Neural cell (in vitro differentiated cells): Measurements from ENCODE around the gene MYOZ1. TPM values are rescaled to one million over a fixed set of nuclear protein-coding genes. Genes with fewer than 3 reads are reported as not detected.

Source experiments
- H2AFZ ChIP-seq: fragments of 200-600, 300-800 bp; sonication (generic), shearing (Covaris generic); 2 replicates; pipeline ENCODE4 v1.6.0; 2014; ENCODE audit warnings: low read depth, mild to moderate bottlenecking, antibody characterized with exemption, low read length, moderate library complexity
- H3F3A ChIP-seq: fragments of 200-600 bp; shearing (Covaris generic); 2 replicates; pipeline ENCODE4 v1.6.1; 2016; ENCODE audit warnings: mild to moderate bottlenecking, moderate library complexity, mixed read lengths, antibody characterized with exemption, low read length; ENCODE audit not compliant: insufficient read depth, poor library complexity, severe bottlenecking
- H3K27ac ChIP-seq: fragments of 200-600, 300-800 bp; sonication (generic), shearing (Covaris generic); 2 replicates; pipeline ENCODE4 v1.5.1; 2014; ENCODE audit warnings: mild to moderate bottlenecking, low read length, moderate library complexity
- H3K27me3 ChIP-seq: fragments of 300-800, 200-600 bp; sonication (generic), shearing (Covaris generic); 2 replicates; pipeline ENCODE4 v1.6.0; 2014; ENCODE audit warnings: mild to moderate bottlenecking, low read depth, low read length, moderate library complexity; ENCODE audit not compliant: insufficient read depth
- H3K36me3 ChIP-seq: fragments of 300-800, 200-600 bp; sonication (generic), shearing (Covaris generic); 2 replicates; pipeline ENCODE4 v1.5.1; 2014; ENCODE audit warnings: mild to moderate bottlenecking, antibody characterized with exemption, low read length, moderate library complexity; ENCODE audit not compliant: insufficient read depth
- H3K4me2 ChIP-seq: fragments of 300-800, 200-600 bp; sonication (generic), shearing (Covaris generic); 2 replicates; pipeline ENCODE4 v1.6.0; 2014; ENCODE audit warnings: mild to moderate bottlenecking, low read length
- H3K4me3 ChIP-seq: fragments of 300-800, 200-600 bp; sonication (generic), shearing (Covaris generic); 2 replicates; pipeline ENCODE4 v1.5.1; 2014; ENCODE audit warnings: mild to moderate bottlenecking, low read length, moderate library complexity
- H3K79me2 ChIP-seq: fragments of 200-600 bp; shearing (Covaris generic); replicated peaks from 2 replicates; pipeline ENCODE4 v1.6.0; 2014; ENCODE audit warnings: mild to moderate bottlenecking, low read length, moderate library complexity; ENCODE audit not compliant: insufficient read depth
- H3K9ac ChIP-seq: fragments of 300-800, 200-600 bp; sonication (generic), shearing (Covaris generic); 2 replicates; pipeline ENCODE4 v1.6.1; 2016; ENCODE audit warnings: mild to moderate bottlenecking, low read length, mixed read lengths
- H3K9me2 ChIP-seq: fragments of 200-600 bp; shearing (Covaris generic); 2 replicates; pipeline ENCODE4 v1.6.1; 2016; ENCODE audit warnings: mild to moderate bottlenecking, low read length, mixed read lengths; ENCODE audit not compliant: insufficient read depth
- H3K9me3 ChIP-seq: fragments of 200-600, 300-800 bp; sonication (generic), shearing (Covaris generic); 2 replicates; pipeline ENCODE4 v1.6.1; 2016; ENCODE audit warnings: mild to moderate bottlenecking, mixed run types, low read length, moderate library complexity, mixed read lengths
- H4K20me1 ChIP-seq: fragments of 200-600 bp; shearing (Covaris generic); 2 replicates; pipeline ENCODE4 v1.6.1; 2016; ENCODE audit warnings: mild to moderate bottlenecking, mixed run types; ENCODE audit not compliant: insufficient read depth
- EP300 ChIP-seq: fragments of 450-650 bp; conservative IDR thresholded peaks from 2 replicates; pipeline ENCODE4 v1.6.1; 2014; ENCODE audit warnings: antibody characterized with exemption, mild to moderate bottlenecking, moderate library complexity; ENCODE audit not compliant: poor library complexity, severe bottlenecking
- EZH2 ChIP-seq: fragments of 200-600, 300-800 bp; shearing (Covaris generic), sonication (generic); IDR thresholded peaks from 2 replicates; pipeline ENCODE4 v1.6.1; 2014; ENCODE audit warnings: antibody characterized with exemption, low read length, borderline replicate concordance, mild to moderate bottlenecking; ENCODE audit not compliant: insufficient read depth, poor library complexity, severe bottlenecking
- MXI1 ChIP-seq: fragments of 450-650 bp; conservative IDR thresholded peaks from 2 replicates; pipeline ENCODE4 v1.6.1; 2014; ENCODE audit warnings: antibody characterized with exemption, mild to moderate bottlenecking; ENCODE audit not compliant: poor library complexity, severe bottlenecking
- POLR2AphosphoS5 ChIP-seq: IDR thresholded peaks from 2 replicates; pipeline ENCODE4 v1.6.1; 2012
- RAD21 ChIP-seq: fragments of 450-650 bp; conservative IDR thresholded peaks from 2 replicates; pipeline ENCODE4 v1.6.1; 2014; ENCODE audit warnings: antibody characterized with exemption, mild to moderate bottlenecking, moderate library complexity
- SMC3 ChIP-seq: fragments of 450-650 bp; conservative IDR thresholded peaks from 2 replicates; pipeline ENCODE4 v1.6.1; 2014; ENCODE audit warnings: antibody characterized with exemption, mild to moderate bottlenecking, moderate library complexity; ENCODE audit not compliant: poor library complexity
- TAF1 ChIP-seq: IDR thresholded peaks from 2 replicates; pipeline ENCODE4 v1.6.1; 2012; ENCODE audit warnings: low read depth
- polyA plus RNA-seq: library from polyadenylated mRNA; depleted of rRNA; stranded (reverse); fragments of >200 nt; gene quantifications from 2 replicates; pipeline ENCODE4 v1.2.3, GENCODE V29; 2014
- TF ChIP-seq, protein P1 (sequence below): IDR thresholded peaks from 2 replicates; pipeline ENCODE4 v1.6.1; 2012; ENCODE audit warnings: borderline replicate concordance
- TF ChIP-seq, protein P2 (sequence below): fragments of 450-650 bp; IDR thresholded peaks from 2 replicates; pipeline ENCODE4 v1.5.1; 2014; ENCODE audit warnings: antibody characterized with exemption, mild to moderate bottlenecking, moderate library complexity; ENCODE audit not compliant: poor library complexity, severe bottlenecking

The MYOZ1 gene
- polyA plus RNA-seq, 1 donor from 2014 or later: 0.61 TPM

DNA sequence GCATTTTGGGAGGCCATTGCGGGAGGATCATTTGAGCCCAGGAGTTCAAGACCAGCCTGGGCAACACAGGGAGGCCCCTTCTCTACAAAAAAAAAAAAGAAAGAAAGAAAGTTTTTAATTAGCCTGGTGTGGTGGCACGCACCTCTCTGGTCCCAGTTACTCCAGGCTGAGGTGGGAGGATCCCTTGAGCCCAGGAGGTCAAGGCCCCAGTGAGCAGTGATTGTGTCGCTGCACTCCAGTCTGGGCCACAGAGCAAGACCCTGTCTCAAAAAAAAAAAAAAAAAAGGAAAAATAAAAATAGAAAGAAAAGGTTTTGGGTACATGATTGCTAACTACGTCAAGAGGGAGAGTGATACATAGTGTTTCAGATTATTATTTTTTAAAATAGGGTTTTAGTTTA lies 48.2 kb downstream of the MYOZ1 start:
- Histone ChIP-seq H3K9ac (no peak overlapping the region), H3K9me3 (no peaks in the 10 kb centered on the region), H3K9me2 (no peaks in the 10 kb centered on the region), H3K4me3 (no peak overlapping the region), H3K4me2 (no peak overlapping the region), H3K27me3 (no peaks in the 10 kb centered on the region), H3K36me3 (no peaks in the 10 kb centered on the region), H3K79me2 (peaks cover 9% of the 10 kb centered on the region), H3K27ac (no peak overlapping the region), H4K20me1 (no peaks in the 10 kb centered on the region), H3F3A (no peaks in the 10 kb centered on the region), H2AFZ (no peak overlapping the region)
- TF ChIP-seq EZH2 (no peak), RAD21 (no peak), SMC3 (no peak), POLR2AphosphoS5 (no peak), EP300 (no peak), MXI1 (no peak), TAF1 (no peak)
- TF ChIP-seq, protein P1, sequence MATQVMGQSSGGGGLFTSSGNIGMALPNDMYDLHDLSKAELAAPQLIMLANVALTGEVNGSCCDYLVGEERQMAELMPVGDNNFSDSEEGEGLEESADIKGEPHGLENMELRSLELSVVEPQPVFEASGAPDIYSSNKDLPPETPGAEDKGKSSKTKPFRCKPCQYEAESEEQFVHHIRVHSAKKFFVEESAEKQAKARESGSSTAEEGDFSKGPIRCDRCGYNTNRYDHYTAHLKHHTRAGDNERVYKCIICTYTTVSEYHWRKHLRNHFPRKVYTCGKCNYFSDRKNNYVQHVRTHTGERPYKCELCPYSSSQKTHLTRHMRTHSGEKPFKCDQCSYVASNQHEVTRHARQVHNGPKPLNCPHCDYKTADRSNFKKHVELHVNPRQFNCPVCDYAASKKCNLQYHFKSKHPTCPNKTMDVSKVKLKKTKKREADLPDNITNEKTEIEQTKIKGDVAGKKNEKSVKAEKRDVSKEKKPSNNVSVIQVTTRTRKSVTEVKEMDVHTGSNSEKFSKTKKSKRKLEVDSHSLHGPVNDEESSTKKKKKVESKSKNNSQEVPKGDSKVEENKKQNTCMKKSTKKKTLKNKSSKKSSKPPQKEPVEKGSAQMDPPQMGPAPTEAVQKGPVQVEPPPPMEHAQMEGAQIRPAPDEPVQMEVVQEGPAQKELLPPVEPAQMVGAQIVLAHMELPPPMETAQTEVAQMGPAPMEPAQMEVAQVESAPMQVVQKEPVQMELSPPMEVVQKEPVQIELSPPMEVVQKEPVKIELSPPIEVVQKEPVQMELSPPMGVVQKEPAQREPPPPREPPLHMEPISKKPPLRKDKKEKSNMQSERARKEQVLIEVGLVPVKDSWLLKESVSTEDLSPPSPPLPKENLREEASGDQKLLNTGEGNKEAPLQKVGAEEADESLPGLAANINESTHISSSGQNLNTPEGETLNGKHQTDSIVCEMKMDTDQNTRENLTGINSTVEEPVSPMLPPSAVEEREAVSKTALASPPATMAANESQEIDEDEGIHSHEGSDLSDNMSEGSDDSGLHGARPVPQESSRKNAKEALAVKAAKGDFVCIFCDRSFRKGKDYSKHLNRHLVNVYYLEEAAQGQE: no peak
- TF ChIP-seq, protein P2, sequence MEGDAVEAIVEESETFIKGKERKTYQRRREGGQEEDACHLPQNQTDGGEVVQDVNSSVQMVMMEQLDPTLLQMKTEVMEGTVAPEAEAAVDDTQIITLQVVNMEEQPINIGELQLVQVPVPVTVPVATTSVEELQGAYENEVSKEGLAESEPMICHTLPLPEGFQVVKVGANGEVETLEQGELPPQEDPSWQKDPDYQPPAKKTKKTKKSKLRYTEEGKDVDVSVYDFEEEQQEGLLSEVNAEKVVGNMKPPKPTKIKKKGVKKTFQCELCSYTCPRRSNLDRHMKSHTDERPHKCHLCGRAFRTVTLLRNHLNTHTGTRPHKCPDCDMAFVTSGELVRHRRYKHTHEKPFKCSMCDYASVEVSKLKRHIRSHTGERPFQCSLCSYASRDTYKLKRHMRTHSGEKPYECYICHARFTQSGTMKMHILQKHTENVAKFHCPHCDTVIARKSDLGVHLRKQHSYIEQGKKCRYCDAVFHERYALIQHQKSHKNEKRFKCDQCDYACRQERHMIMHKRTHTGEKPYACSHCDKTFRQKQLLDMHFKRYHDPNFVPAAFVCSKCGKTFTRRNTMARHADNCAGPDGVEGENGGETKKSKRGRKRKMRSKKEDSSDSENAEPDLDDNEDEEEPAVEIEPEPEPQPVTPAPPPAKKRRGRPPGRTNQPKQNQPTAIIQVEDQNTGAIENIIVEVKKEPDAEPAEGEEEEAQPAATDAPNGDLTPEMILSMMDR: no peak

DNA sequence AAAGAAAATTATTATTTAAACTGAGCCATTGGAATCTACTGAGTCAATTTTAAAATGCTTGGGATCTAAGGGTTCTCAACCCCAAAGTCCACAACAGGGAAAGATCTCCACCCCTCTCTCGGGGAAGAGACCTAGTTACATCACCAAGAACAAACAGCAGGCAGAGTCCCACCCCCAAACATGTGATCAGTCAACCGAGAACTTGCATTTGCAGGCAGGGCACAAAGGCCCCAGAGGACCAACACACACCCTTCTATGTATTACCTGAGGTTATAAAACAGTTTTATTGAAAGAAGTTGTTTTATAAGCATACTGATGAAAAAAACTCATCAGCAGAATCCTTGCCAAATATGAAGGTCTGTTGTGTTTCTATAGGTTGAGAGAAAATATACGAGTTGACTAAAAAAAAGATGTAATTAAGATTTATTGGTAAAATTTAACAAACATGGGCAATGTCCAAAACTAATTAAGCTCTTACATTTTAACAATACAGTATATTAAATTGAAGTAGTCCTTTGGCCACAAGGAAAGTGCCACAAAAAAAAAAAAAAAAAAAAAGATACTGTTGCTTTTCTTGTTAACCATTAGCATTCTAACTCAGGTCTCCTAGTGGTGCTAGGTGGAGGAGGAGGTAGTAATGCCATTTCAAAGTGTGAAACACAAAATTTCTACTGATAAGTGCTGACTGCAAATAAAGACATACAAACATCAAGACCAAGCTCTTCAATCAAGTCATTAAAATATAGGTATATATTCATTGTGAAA lies 49.2 kb downstream of the MYOZ1 start:
- Histone ChIP-seq H3K9ac (no peak overlapping the region), H3K36me3 (no peaks in the 10 kb centered on the region), H3K4me3 (no peak overlapping the region), H4K20me1 (no peaks in the 10 kb centered on the region), H2AFZ (no peak overlapping the region), H3K27ac (no peak overlapping the region), H3F3A (no peaks in the 10 kb centered on the region), H3K79me2 (peaks cover 11% of the 10 kb centered on the region), H3K4me2 (no peak overlapping the region), H3K9me2 (no peaks in the 10 kb centered on the region), H3K9me3 (no peaks in the 10 kb centered on the region), H3K27me3 (no peaks in the 10 kb centered on the region)
- TF ChIP-seq RAD21 (no peak), TAF1 (no peak), EZH2 (no peak), SMC3 (no peak), POLR2AphosphoS5 (no peak), MXI1 (no peak), EP300 (no peak)
- TF ChIP-seq, protein P1: no peak
- TF ChIP-seq, protein P2: no peak
